Thyroid gland (tissue), 4 donors: ENCODE data around the gene PRODH2. TPM values are rescaled to one million over a fixed set of nuclear protein-coding genes. Genes with fewer than 3 reads are reported as not detected.

Experiments used
- DNase-seq, 2 donors: peaks; one replicate each; pipeline ENCODE4 v3.0.0-alpha.2; 2019
- H3K27ac ChIP-seq, 3 donors: fragments of 200-600 bp; sonication (generic); 1 replicate in 2 of 3; 2 replicates in 1 of 3; pipeline ENCODE4 v1.5.1; 2016 to 2019; ENCODE audit warnings: mild to moderate bottlenecking in 1 of 3, moderate library complexity in 1 of 3
- H3K27me3 ChIP-seq: fragments of 200-600 bp; sonication (generic); one replicate; pipeline ENCODE4 v1.5.1; 2019
- H3K36me3 ChIP-seq, 2 donors: fragments of 200-600 bp; sonication (generic); one replicate each; pipeline ENCODE4 v1.5.1; 2016 to 2019
- H3K4me1 ChIP-seq, 2 donors: fragments of 200-600 bp; sonication (generic); one replicate each; pipeline ENCODE4 v1.5.1; 2017 to 2019
- H3K4me3 ChIP-seq, 3 donors: fragments of 200-600 bp; sonication (generic); replicated peaks in 1 of 3; 1 replicate in 2 of 3; 2 replicates in 1 of 3; pipeline ENCODE4 v1.5.1; 2016; ENCODE audit warnings: mild to moderate bottlenecking in 1 of 3
- H3K9me3 ChIP-seq: fragments of 200-600 bp; sonication (generic); one replicate; pipeline ENCODE4 v1.5.1; 2017
- POLR2A ChIP-seq, 2 donors: fragments of 450-650 bp; IDR thresholded peaks; one replicate each; pipeline ENCODE4 v1.6.1; 2017; ENCODE audit warnings: antibody characterized with exemption in 2 of 2, mild to moderate bottlenecking in 2 of 2, moderate library complexity in 1 of 2
- WGBS, 2 donors: methylation state at CpG; one replicate each; pipeline ENCODE4 v1.1.5; 2017; 5-methylcytosine and 5-hydroxymethylcytosine counted together
- intact Hi-C: fragments of 100-400 bp; cut with DNase I; formaldehyde crosslinking; loops from one replicate; pipeline ENCODE4 v1.15.1; 2023
- total RNA-seq, 4 donors: library from RNA; depleted of rRNA; stranded (reverse); fragments of >200 nt; gene quantifications; one replicate each; pipeline ENCODE4 v1.2.3, GENCODE V29; 2016
- TF ChIP-seq, protein P1 (sequence below), 6 experiments: fragments of 200-600 bp in 3 of 6; fragments of 450-650 bp in 3 of 6; sonication (generic) in 3 of 6; IDR thresholded peaks; one replicate each; pipeline ENCODE4 v1.5.1; 2016 to 2019; ENCODE audit warnings: antibody characterized with exemption in 6 of 6, mild to moderate bottlenecking in 2 of 6, inconsistent platforms in 1 of 6, moderate library complexity in 1 of 6

The PRODH2 gene
- total RNA-seq, 4 donors from 2014 or later: not detected

DNA sequence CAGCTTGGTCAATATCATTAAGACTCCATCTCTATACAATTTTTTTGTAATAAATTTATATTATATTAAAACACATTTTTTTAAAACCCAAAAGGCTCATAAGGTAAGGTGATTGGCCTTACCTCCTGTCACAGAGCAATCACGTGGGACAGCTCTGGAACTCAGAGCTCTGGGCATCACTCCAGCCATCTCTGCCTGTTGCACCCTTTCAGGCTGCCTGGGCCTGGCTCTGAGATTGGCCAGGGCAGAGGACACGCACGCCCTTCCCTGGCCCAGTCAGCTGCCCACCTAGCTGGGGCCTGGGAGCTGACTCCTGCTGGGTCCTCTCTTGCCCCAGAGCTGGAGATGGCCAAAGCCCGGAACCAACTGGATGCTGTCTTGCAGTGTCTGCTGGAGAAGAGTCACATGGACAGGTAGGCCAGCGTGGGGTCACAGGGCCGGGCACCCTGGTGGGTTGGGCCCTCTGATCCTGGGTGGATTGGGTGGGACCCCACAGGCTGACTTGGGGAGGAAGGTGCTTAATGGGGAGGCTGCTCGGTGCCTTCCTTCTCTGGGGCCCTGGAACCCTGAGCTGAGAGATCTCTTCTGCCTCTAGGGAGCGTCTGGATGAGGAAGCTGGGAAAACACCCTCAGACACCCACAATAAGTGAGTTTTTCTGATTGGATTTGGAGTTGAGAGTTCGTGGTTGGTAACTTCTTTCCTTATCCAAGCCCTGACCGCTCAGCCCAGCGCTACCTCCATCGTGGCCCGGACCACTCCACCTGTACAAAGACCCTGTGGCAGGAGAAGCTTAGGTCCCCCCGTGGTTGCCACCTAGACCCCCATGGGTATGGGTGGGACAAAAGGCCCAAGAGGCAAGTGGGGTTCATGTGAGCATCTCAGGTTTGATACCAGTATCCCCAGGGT is 60.6 kb downstream of the PRODH2 start:
- no peak for TF ChIP-seq POLR2A (IDR thresholded peaks at IDR 0.05)
- TF ChIP-seq, protein P1, sequence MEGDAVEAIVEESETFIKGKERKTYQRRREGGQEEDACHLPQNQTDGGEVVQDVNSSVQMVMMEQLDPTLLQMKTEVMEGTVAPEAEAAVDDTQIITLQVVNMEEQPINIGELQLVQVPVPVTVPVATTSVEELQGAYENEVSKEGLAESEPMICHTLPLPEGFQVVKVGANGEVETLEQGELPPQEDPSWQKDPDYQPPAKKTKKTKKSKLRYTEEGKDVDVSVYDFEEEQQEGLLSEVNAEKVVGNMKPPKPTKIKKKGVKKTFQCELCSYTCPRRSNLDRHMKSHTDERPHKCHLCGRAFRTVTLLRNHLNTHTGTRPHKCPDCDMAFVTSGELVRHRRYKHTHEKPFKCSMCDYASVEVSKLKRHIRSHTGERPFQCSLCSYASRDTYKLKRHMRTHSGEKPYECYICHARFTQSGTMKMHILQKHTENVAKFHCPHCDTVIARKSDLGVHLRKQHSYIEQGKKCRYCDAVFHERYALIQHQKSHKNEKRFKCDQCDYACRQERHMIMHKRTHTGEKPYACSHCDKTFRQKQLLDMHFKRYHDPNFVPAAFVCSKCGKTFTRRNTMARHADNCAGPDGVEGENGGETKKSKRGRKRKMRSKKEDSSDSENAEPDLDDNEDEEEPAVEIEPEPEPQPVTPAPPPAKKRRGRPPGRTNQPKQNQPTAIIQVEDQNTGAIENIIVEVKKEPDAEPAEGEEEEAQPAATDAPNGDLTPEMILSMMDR (IDR thresholded peaks at IDR 0.05): no peak
- intact Hi-C loops: loop anchor here (10.0 kb wide), 1 partner anchor 183 kb away; the partner anchor contains the start of gene LRFN3
- H3K4me1 ChIP-seq: peaks cover 10 to 21% of the 10 kb centered on the region in 2 donors
- no peaks in the 10 kb centered on the region for H3K9me3 ChIP-seq
- 86 to 94% methylated on average over 12 to 14 of the region's 14 CpGs for WGBS, 2 donors
- no peak overlapping the region for H3K27ac ChIP-seq
- no peaks in the 10 kb centered on the region for H3K27me3 ChIP-seq
- peaks cover 18 to 21% of the 10 kb centered on the region in 2 donors for H3K36me3 ChIP-seq
- no peak overlapping the region for H3K4me3 ChIP-seq
- DNase-seq: no peak

DNA sequence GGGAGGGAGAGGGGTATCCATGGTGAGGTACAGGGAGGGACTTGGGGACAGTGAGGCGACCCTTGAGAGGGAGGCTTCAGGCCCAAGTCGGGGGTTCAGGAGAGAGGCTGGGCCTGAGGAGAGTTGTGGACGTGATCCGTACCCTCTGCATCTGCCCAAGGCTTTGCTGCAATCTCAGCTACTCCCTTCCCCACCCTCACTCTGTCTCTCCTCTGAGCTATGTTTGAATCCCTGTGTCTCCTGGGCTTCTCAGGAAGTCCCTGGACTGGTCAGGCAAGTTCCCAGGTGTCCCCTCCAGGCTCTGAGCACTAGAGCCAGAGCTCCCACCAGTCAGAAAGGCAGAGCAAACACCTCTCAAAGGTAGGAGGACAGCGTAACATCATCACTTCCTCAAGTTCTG is 62.5 kb downstream of the PRODH2 start:
- no peaks in the 10 kb centered on the region for H3K27me3 ChIP-seq
- WGBS, 2 donors: 93 to 94% methylated on average over 5 of the region's 5 CpGs
- H3K4me3 ChIP-seq: no peak overlapping the region
- no peak overlapping the region for H3K27ac ChIP-seq
- TF ChIP-seq POLR2A (IDR thresholded peaks at IDR 0.05): no peak
- TF ChIP-seq, protein P1 (IDR thresholded peaks at IDR 0.05): no peak
- intact Hi-C loops: loop anchor here (10.0 kb wide), 1 partner anchor 185 kb away; the partner anchor contains the start of gene LRFN3
- peaks cover 18 to 21% of the 10 kb centered on the region in 2 donors for H3K36me3 ChIP-seq
- DNase-seq: no peak
- H3K4me1 ChIP-seq: peaks cover 17 to 28% of the 10 kb centered on the region in 2 donors
- no peaks in the 10 kb centered on the region for H3K9me3 ChIP-seq

Other genes starting within 250 kb of the PRODH2 start
- gene ATP4A, start 249.2 kb downstream of the PRODH2 start, total RNA-seq: 1 to 10 TPM in 1 of 4 donors, under 1 TPM in 3; 0.27 to 1.9 (median 0.33) TPM
- gene PMIS2, start 226.7 kb downstream of the PRODH2 start, total RNA-seq: not detected
- gene HAUS5, start 200.1 kb downstream of the PRODH2 start, total RNA-seq: 10 to 100 TPM in 3 of 4 donors, 1 to 10 TPM in 1; 7.9 to 17.8 (median 10.2) TPM
- 10 to 100 TPM; 49.4 to 90.9 (median 65.6) TPM for gene RBM42, start 183.8 kb downstream of the PRODH2 start, total RNA-seq
- under 1 TPM in 1 of 4 donors, not detected in 3; 0.56 TPM for gene ETV2, start 171.1 kb downstream of the PRODH2 start, total RNA-seq
- 100 to 1,000 TPM; 139 to 941 (median 369) TPM for gene COX6B1, start 164.5 kb downstream of the PRODH2 start, total RNA-seq
- gene UPK1A, start 146.3 kb downstream of the PRODH2 start, total RNA-seq: not detected
- gene ZBTB32, start 108.3 kb downstream of the PRODH2 start, total RNA-seq: not detected
- gene KMT2B, start 94.8 kb downstream of the PRODH2 start, total RNA-seq: 10 to 100 TPM; 12.4 to 29.4 (median 19.7) TPM
- 1 to 10 TPM; 5.2 to 6.1 (median 5.9) TPM for gene IGFLR1, start 70.4 kb downstream of the PRODH2 start, total RNA-seq
- 10 to 100 TPM; 29.7 to 51.7 (median 36.8) TPM for gene U2AF1L4, start 67.4 kb downstream of the PRODH2 start, total RNA-seq
- 10 to 100 TPM; 34.0 to 73.8 (median 40.5) TPM for gene PSENEN, start 67.2 kb downstream of the PRODH2 start, total RNA-seq
- 10 to 100 TPM in 2 of 4 donors, 1 to 10 TPM in 2; 8.2 to 21.5 (median 14.1) TPM for gene LIN37, start 64.3 kb downstream of the PRODH2 start, total RNA-seq
- 10 to 100 TPM; 17.3 to 31.8 (median 23.1) TPM for gene HSPB6, start 55.8 kb downstream of the PRODH2 start, total RNA-seq
- 10 to 100 TPM in 3 of 4 donors, 1 to 10 TPM in 1; 8.2 to 34.3 (median 13.2) TPM for gene PROSER3, start 54.7 kb downstream of the PRODH2 start, total RNA-seq
- 10 to 100 TPM in 3 of 4 donors, 1 to 10 TPM in 1; 4.2 to 16.0 (median 13.0) TPM for gene ARHGAP33, start 37.3 kb downstream of the PRODH2 start, total RNA-seq
- not detected for gene NPHS1, start 39.7 kb upstream of the PRODH2 start, total RNA-seq
- gene KIRREL2, start 44.1 kb upstream of the PRODH2 start, total RNA-seq: under 1 TPM in 2 of 4 donors, not detected in 2; 0.20 to 0.33 TPM
- gene APLP1, start 55.7 kb upstream of the PRODH2 start, total RNA-seq: 1 to 10 TPM in 2 of 4 donors, under 1 TPM in 2; 0.67 to 5.3 (median 2.8) TPM
- gene NFKBID, start 87.7 kb upstream of the PRODH2 start, total RNA-seq: 10 to 100 TPM in 3 of 4 donors, 1 to 10 TPM in 1; 7.0 to 56.7 (median 16.9) TPM
- 1 to 10 TPM in 2 of 4 donors, not detected in 2; 1.4 to 4.4 TPM for gene HCST, start 89.7 kb upstream of the PRODH2 start, total RNA-seq
- 10 to 100 TPM; 10.1 to 80.4 (median 27.5) TPM for gene TYROBP, start 95.5 kb upstream of the PRODH2 start, total RNA-seq
- 10 to 100 TPM in 3 of 4 donors, 1 to 10 TPM in 1; 7.1 to 15.5 (median 11.1) TPM for gene LRFN3, start 123.5 kb upstream of the PRODH2 start, total RNA-seq
- gene SDHAF1, start 182.3 kb upstream of the PRODH2 start, total RNA-seq: 10 to 100 TPM; 51.4 to 96.8 (median 66.7) TPM
- gene SYNE4, start 196.0 kb upstream of the PRODH2 start, total RNA-seq: 10 to 100 TPM in 3 of 4 donors, 1 to 10 TPM in 1; 9.7 to 15.4 (median 12.6) TPM
- 10 to 100 TPM; 15.4 to 60.9 (median 32.0) TPM for gene ALKBH6, start 201.4 kb upstream of the PRODH2 start, total RNA-seq
- 1 to 10 TPM; 1.9 to 3.8 (median 2.9) TPM for gene CLIP3, start 220.0 kb upstream of the PRODH2 start, total RNA-seq
- gene THAP8, start 241.4 kb upstream of the PRODH2 start, total RNA-seq: 10 to 100 TPM in 2 of 4 donors, 1 to 10 TPM in 2; 5.0 to 14.2 (median 10.1) TPM
- 1 to 10 TPM in 1 of 4 donors, under 1 TPM in 3; 0.78 to 1.8 (median 0.84) TPM for gene WDR62, start 242.1 kb upstream of the PRODH2 start, total RNA-seq